ENCODE data around the gene GPALPP1.

The GPALPP1 gene

GRCh38 chr13:44974056-44974793 lies 15.1 kb upstream of the GPALPP1 start:
- no peak overlapping the region for H3K4me3 ChIP-seq (ENCODE audit: low read length)
- DNase-seq (ENCODE audit: low read depth): peak; percentile 10
- TF ChIP-seq, protein P1, sequence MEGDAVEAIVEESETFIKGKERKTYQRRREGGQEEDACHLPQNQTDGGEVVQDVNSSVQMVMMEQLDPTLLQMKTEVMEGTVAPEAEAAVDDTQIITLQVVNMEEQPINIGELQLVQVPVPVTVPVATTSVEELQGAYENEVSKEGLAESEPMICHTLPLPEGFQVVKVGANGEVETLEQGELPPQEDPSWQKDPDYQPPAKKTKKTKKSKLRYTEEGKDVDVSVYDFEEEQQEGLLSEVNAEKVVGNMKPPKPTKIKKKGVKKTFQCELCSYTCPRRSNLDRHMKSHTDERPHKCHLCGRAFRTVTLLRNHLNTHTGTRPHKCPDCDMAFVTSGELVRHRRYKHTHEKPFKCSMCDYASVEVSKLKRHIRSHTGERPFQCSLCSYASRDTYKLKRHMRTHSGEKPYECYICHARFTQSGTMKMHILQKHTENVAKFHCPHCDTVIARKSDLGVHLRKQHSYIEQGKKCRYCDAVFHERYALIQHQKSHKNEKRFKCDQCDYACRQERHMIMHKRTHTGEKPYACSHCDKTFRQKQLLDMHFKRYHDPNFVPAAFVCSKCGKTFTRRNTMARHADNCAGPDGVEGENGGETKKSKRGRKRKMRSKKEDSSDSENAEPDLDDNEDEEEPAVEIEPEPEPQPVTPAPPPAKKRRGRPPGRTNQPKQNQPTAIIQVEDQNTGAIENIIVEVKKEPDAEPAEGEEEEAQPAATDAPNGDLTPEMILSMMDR (IDR thresholded peaks at IDR 0.05; ENCODE audit: insufficient read depth, low read depth, low read length, missing control alignments): no peak

GRCh38 chr13:44976196-44976595 lies 13.1 kb upstream of the GPALPP1 start:
- TF ChIP-seq, protein P1 (IDR thresholded peaks at IDR 0.05; ENCODE audit: insufficient read depth, low read depth, low read length, missing control alignments): no peak

DNA sequence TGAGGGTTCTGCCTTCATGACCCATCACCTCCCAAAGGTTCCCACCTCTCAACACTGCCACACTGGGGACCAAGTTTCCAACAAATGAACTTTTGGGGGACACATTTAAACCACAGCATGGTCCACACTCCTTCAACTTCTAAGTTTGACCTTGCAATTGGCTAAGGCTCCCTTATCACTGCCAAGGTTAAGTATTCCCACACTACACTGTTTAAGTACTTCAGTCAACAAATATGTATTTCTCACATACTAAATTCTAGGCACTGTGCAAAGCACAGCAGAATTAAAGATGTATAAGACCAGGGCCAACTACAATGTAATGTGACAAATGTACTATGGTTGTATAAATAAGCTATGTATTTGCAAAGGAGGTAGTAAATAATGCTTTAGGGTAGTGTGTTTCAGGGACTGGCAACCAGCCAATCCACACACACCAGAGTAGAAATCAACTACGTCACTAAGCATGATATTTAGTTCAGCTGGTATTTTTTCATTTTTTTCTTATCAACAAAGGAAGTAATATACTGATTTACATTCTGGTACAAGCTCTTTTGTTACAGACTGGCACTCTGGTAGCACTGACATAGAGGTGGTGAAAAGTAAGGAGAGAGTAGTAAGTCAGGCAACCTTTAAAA lies 12.3 kb upstream of the GPALPP1 start:
- no peak for DNase-seq (ENCODE audit: low read depth)
- TF ChIP-seq, protein P1 (IDR thresholded peaks at IDR 0.05; ENCODE audit: insufficient read depth, low read depth, low read length, missing control alignments): no peak
- no peak overlapping the region for H3K4me3 ChIP-seq (ENCODE audit: low read length)

More at GRCh38 chr13:44976196-44976595, 13.1 kb upstream of the GPALPP1 start:
- no peak for DNase-seq (ENCODE audit: low read depth)
- no peak overlapping the region for H3K4me3 ChIP-seq (ENCODE audit: low read length)

GRCh38 chr13:44978328-44978727 lies 11.0 kb upstream of the GPALPP1 start:
- no peak for DNase-seq (ENCODE audit: low read depth)
- H3K4me3 ChIP-seq (ENCODE audit: low read length): no peak overlapping the region
- TF ChIP-seq, protein P1 (IDR thresholded peaks at IDR 0.05; ENCODE audit: insufficient read depth, low read depth, low read length, missing control alignments): no peak

DNA sequence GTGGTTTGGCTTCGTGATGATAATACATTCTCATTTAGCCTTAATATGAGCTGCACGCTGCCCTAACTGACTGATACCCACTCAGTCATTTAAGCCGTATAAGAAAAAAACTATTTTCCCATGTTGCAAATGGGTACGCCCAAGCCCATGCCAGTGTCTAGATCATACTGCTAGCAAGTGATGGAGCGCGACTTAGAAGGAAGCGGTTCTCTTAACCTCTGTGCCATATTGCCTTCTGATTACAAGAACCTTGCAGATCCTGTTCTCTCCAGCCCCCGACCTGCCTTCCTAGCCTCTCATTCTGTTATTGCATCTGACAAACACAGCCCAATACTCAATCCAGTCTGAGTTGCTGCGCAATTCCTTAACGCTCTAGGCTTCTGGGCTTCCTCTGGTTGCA lies 603 bp downstream of the GPALPP1 start:
- peak overlapping the region; percentile 97 for H3K4me3 ChIP-seq (ENCODE audit: low read length)
- DNase-seq (ENCODE audit: low read depth): peak; percentile 11
- TF ChIP-seq, protein P1 (IDR thresholded peaks at IDR 0.05; ENCODE audit: insufficient read depth, low read depth, low read length, missing control alignments): no peak

DNA sequence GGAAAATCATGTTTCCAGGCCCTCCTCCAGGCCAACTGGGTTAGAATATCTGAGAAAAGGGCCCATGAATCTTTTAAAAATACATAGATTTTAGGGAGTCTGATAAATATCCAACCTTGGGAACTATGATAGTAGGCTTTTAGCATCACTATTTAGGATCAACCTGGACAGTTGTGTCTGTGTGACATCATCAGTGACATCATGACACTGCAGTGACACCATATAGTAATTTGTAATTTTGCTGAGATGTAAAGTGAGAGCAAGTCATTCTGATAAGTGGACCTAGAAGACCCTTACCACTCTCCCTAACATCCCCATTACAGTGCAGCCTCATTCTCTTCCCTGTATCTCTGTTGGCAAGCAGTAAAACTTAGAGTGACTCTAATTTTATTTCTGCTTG lies 14.1 kb downstream of the GPALPP1 start:
- H3K4me3 ChIP-seq (ENCODE audit: low read length): no peak overlapping the region
- no peak for DNase-seq (ENCODE audit: low read depth)
- TF ChIP-seq, protein P1 (IDR thresholded peaks at IDR 0.05; ENCODE audit: insufficient read depth, low read depth, low read length, missing control alignments): no peak
